ENCODE results near the gene PTPRK. TPM values are rescaled to one million over a fixed set of nuclear protein-coding genes. Genes with fewer than 3 reads are reported as not detected.

PTPRK gene
- total and polyA plus RNA-seq, 12 donors: 3.2 to 22.4 (median 15.0) TPM

GRCh38 chr6:127976111-127976510, 544.3 kb downstream of the PTPRK start:
- intact Hi-C loops (cut with DNase I): no loop called here
- H3K4me3 ChIP-seq: no peak overlapping the region
- H3K27ac ChIP-seq: no peak overlapping the region
- H3K4me1 ChIP-seq (replicated peaks in 1 of 2): no peaks in the 10 kb centered on the region
- TF ChIP-seq CTCF (IDR thresholded peaks at IDR 0.05) (no peak), POLR2A (IDR thresholded peaks at IDR 0.05) (no peak)
- no peak for DNase-seq
- no peaks in the 10 kb centered on the region for H3K36me3 ChIP-seq (replicated peaks in 1 of 2)
- WGBS, 4 donors: 73 to 89% (median 81%) methylated on average over 3 of the region's 3 CpGs
- H3K27me3 ChIP-seq: no peaks in the 10 kb centered on the region
- H3K9me3 ChIP-seq (replicated peaks in 1 of 3): no peaks in the 10 kb centered on the region

DNA sequence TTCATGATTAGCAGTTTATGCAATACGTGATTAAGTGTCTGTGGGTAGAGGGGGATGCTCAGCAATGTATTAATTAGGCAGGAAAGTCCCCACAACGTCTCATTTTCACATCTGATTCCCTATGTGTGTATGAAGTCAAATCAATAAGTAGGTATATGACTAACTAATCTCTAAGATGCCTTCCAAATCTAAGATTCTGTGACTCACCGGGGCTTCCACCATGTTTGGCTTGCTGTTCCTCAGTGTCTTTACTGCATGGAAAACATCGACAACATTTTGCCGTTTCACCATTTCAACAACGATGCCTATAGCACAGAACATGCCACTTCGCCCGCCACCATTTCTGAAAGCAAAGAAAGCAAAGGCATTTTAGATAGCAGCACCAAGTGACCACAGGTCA, 547.6 kb downstream of the PTPRK start:
- Histone ChIP-seq H3K27me3 (no peaks in the 10 kb centered on the region), H3K4me1 (replicated peaks in 1 of 2) (no peaks in the 10 kb centered on the region), H3K27ac (no peak overlapping the region), H3K4me3 (no peak overlapping the region), H3K36me3 (replicated peaks in 1 of 2) (no peaks in the 10 kb centered on the region), H3K9me3 (replicated peaks in 1 of 3) (no peaks in the 10 kb centered on the region)
- DNase-seq: no peak
- WGBS, 4 donors: 84 to 90% (median 90%) methylated on average over 8 of the region's 8 CpGs
- intact Hi-C loops (cut with DNase I): no loop called here
- no peak for TF ChIP-seq CTCF (IDR thresholded peaks at IDR 0.05)
- TF ChIP-seq POLR2A (IDR thresholded peaks at IDR 0.05): no peak

DNA sequence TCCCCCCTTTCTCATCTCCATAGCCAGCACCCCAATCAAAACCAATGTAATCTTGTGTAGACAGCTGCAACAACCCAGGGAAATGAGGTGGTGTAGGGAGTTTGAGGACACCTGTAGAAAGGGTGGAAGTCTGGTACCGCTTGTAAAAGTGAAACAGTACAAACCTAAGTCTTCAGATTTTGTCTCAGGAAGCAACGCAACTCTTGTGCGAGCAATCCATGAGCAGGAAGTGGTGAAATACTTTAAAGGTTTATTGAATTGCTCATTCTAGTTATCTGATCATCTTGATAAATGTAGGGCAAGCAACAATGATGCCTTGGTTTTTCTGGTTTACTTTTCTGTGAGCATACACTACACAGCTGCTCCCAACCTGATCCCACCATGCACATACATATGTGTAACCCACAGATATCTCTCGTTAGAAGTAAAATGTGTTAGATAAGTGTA, 548.4 kb downstream of the PTPRK start:
- WGBS, 4 donors: 71 to 90% (median 85%) methylated on average over 4 of the region's 4 CpGs
- intact Hi-C loops (cut with DNase I): no loop called here
- no peak overlapping the region for H3K4me3 ChIP-seq
- no peaks in the 10 kb centered on the region for H3K27me3 ChIP-seq
- no peak overlapping the region for H3K27ac ChIP-seq
- H3K4me1 ChIP-seq (replicated peaks in 1 of 2): no peaks in the 10 kb centered on the region
- H3K9me3 ChIP-seq (replicated peaks in 1 of 3): no peaks in the 10 kb centered on the region
- no peaks in the 10 kb centered on the region for H3K36me3 ChIP-seq (replicated peaks in 1 of 2)
- TF ChIP-seq CTCF (IDR thresholded peaks at IDR 0.05) (no peak), POLR2A (IDR thresholded peaks at IDR 0.05) (no peak)
- DNase-seq: no peak

GRCh38 chr6:127971386-127971785, 549.0 kb downstream of the PTPRK start:
- WGBS, 4 donors: 87 to 99% (median 93%) methylated on average over 2 of the region's 2 CpGs
- H3K27me3 ChIP-seq: no peaks in the 10 kb centered on the region
- H3K9me3 ChIP-seq (replicated peaks in 1 of 3): no peaks in the 10 kb centered on the region
- intact Hi-C loops (cut with DNase I): no loop called here
- DNase-seq: no peak
- H3K27ac ChIP-seq: no peak overlapping the region
- no peak overlapping the region for H3K4me3 ChIP-seq
- no peak for TF ChIP-seq POLR2A (IDR thresholded peaks at IDR 0.05)
- no peak for TF ChIP-seq CTCF (IDR thresholded peaks at IDR 0.05)
- no peaks in the 10 kb centered on the region for H3K36me3 ChIP-seq (replicated peaks in 1 of 2)
- no peaks in the 10 kb centered on the region for H3K4me1 ChIP-seq (replicated peaks in 1 of 2)
